ENCODE measurements around the gene MMS19.

MMS19 gene

GRCh38 chr10:97519342-97519741 is 21.1 kb upstream of the MMS19 start:
- TF ChIP-seq, protein P1, sequence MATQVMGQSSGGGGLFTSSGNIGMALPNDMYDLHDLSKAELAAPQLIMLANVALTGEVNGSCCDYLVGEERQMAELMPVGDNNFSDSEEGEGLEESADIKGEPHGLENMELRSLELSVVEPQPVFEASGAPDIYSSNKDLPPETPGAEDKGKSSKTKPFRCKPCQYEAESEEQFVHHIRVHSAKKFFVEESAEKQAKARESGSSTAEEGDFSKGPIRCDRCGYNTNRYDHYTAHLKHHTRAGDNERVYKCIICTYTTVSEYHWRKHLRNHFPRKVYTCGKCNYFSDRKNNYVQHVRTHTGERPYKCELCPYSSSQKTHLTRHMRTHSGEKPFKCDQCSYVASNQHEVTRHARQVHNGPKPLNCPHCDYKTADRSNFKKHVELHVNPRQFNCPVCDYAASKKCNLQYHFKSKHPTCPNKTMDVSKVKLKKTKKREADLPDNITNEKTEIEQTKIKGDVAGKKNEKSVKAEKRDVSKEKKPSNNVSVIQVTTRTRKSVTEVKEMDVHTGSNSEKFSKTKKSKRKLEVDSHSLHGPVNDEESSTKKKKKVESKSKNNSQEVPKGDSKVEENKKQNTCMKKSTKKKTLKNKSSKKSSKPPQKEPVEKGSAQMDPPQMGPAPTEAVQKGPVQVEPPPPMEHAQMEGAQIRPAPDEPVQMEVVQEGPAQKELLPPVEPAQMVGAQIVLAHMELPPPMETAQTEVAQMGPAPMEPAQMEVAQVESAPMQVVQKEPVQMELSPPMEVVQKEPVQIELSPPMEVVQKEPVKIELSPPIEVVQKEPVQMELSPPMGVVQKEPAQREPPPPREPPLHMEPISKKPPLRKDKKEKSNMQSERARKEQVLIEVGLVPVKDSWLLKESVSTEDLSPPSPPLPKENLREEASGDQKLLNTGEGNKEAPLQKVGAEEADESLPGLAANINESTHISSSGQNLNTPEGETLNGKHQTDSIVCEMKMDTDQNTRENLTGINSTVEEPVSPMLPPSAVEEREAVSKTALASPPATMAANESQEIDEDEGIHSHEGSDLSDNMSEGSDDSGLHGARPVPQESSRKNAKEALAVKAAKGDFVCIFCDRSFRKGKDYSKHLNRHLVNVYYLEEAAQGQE (IDR thresholded peaks at IDR 0.05; ENCODE audit: insufficient replicate concordance, low read depth), result no peak
- TF ChIP-seq POLR2AphosphoS5 (IDR thresholded peaks at IDR 0.05; ENCODE audit: low read depth) (no peak), CTCF (IDR thresholded peaks at IDR 0.05; ENCODE audit: insufficient read depth, low read length) (no peak), GABPA (IDR thresholded peaks at IDR 0.05; ENCODE audit: low read depth) (no peak), SPI1 (IDR thresholded peaks at IDR 0.05; ENCODE audit: borderline replicate concordance, low read depth) (no peak)
- H3K4me3 ChIP-seq (replicated peaks; ENCODE audit: insufficient read depth, low read length), result no peak overlapping the region
- peaks cover 4% of the 10 kb centered on the region for H3K27me3 ChIP-seq (ENCODE audit: insufficient read depth, poor library complexity, severe bottlenecking)
- H3K27ac ChIP-seq (replicated peaks), result no peak overlapping the region
- no peak for DNase-seq (ENCODE audit: low read depth in 1 of 2, low spot score in 1 of 2)

DNA sequence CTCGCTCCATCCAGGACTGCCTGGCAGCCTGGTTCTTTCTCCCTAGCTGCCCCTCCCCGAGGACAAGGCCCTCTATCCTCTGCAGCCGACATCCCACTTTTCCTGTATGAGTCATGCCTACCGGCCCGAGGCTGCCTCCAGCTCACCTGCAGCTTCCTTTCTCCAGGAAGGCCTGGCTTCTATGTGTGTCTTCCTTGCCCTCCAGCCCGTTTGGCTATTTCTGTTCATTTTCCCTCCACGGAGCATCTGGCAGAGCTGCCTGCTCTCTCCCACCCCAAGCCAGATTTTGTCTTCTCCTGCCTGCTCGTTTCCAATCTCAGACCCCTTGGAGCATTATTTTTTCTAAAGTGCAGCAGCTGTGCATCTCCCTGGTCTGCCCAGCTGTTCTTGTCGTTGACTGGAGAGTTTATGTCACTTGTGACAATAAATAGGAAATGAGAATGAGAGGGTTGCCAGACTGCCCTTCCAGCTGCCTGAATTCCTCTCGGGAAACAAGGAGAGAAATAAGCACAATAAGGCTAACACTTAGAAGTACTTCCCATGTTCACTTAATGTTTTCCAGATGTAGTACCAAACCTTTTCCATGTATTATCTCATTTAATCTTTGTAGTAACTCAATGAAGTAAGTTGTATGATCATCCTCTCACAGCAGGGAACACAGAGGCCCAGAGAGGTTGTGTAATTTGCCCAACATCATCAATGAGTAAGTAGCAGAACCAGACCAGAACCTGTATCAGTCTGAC is 20.2 kb upstream of the MMS19 start:
- DNase-seq (ENCODE audit: low read depth in 1 of 2, low spot score in 1 of 2), result no peak
- H3K4me3 ChIP-seq (replicated peaks; ENCODE audit: insufficient read depth, low read length), result no peak overlapping the region
- no peak overlapping the region for H3K27ac ChIP-seq (replicated peaks)
- H3K27me3 ChIP-seq (ENCODE audit: insufficient read depth, poor library complexity, severe bottlenecking), result peaks cover 4% of the 10 kb centered on the region
- no peak for TF ChIP-seq POLR2AphosphoS5 (IDR thresholded peaks at IDR 0.05; ENCODE audit: low read depth)

- TF ChIP-seq POLR2AphosphoS5 (IDR thresholded peaks at IDR 0.05; ENCODE audit: low read depth), result no peak
- TF ChIP-seq GABPA (IDR thresholded peaks at IDR 0.05; ENCODE audit: low read depth), result no peak
- TF ChIP-seq, protein P1 (IDR thresholded peaks at IDR 0.05; ENCODE audit: insufficient replicate concordance, low read depth), result no peak
- no peak for TF ChIP-seq CTCF (IDR thresholded peaks at IDR 0.05; ENCODE audit: insufficient read depth, low read length)
- TF ChIP-seq SPI1 (IDR thresholded peaks at IDR 0.05; ENCODE audit: borderline replicate concordance, low read depth), result no peak
- H3K4me3 ChIP-seq (replicated peaks; ENCODE audit: insufficient read depth, low read length), result no peak overlapping the region
- H3K27ac ChIP-seq (replicated peaks), result no peak overlapping the region
- DNase-seq (ENCODE audit: low read depth in 1 of 2, low spot score in 1 of 2), result no peak
- peaks cover 4% of the 10 kb centered on the region for H3K27me3 ChIP-seq (ENCODE audit: insufficient read depth, poor library complexity, severe bottlenecking)
Observed at GRCh38 chr10:97517778-97518300, 19.6 kb upstream of the MMS19 start.

GRCh38 chr10:97517096-97517750 is 19.0 kb upstream of the MMS19 start:
- Histone ChIP-seq H3K4me3 (replicated peaks; ENCODE audit: insufficient read depth, low read length) (no peak overlapping the region), H3K27me3 (ENCODE audit: insufficient read depth, poor library complexity, severe bottlenecking) (peaks cover 4% of the 10 kb centered on the region), H3K27ac (replicated peaks) (no peak overlapping the region)
- TF ChIP-seq CTCF (IDR thresholded peaks at IDR 0.05; ENCODE audit: insufficient read depth, low read length) (no peak), SPI1 (IDR thresholded peaks at IDR 0.05; ENCODE audit: borderline replicate concordance, low read depth) (no peak), GABPA (IDR thresholded peaks at IDR 0.05; ENCODE audit: low read depth) (no peak), POLR2AphosphoS5 (IDR thresholded peaks at IDR 0.05; ENCODE audit: low read depth) (no peak)
- TF ChIP-seq, protein P1 (IDR thresholded peaks at IDR 0.05; ENCODE audit: insufficient replicate concordance, low read depth), result no peak
- DNase-seq (ENCODE audit: low read depth in 1 of 2, low spot score in 1 of 2), result no peak
